ENCODE results near the gene TNRC6B.
"Not testable (repeated sequence)": the region's sequence is repeated elsewhere in the genome, so short reads cannot be mapped to it uniquely, and the experiment has no call there.

TNRC6B gene

DNA sequence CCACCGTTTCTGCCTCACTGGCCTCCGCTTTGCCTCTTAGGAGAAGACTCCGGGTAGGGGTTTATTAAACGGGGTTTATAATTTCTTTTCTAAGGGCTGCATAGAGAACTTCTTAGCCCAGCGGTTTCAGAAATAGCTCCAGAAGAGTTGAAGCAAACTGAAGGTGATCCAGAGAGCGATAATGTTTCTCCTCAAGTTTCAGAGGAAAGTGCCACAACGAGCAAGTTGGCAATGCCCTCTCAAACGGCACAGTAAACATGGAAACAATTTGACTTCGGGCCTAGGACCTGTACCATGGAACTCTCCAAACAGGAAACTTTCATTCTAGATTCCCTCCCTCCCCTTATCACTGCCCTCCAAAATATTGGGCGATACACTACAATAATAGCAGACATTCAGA is 169.6 kb downstream of the TNRC6B start:
- H3K4me1 Mint-ChIP-seq = peaks cover 36% of the 10 kb centered on the region
- H3K27me3 Mint-ChIP-seq = no peaks in the 10 kb centered on the region
- H3K9me3 Mint-ChIP-seq = no peaks in the 10 kb centered on the region
- H3K27ac Mint-ChIP-seq = peak overlapping the region; percentile 93
- peaks cover 5% of the 10 kb centered on the region for H3K36me3 Mint-ChIP-seq
- H3K4me3 Mint-ChIP-seq = peak overlapping the region; percentile 97

DNA sequence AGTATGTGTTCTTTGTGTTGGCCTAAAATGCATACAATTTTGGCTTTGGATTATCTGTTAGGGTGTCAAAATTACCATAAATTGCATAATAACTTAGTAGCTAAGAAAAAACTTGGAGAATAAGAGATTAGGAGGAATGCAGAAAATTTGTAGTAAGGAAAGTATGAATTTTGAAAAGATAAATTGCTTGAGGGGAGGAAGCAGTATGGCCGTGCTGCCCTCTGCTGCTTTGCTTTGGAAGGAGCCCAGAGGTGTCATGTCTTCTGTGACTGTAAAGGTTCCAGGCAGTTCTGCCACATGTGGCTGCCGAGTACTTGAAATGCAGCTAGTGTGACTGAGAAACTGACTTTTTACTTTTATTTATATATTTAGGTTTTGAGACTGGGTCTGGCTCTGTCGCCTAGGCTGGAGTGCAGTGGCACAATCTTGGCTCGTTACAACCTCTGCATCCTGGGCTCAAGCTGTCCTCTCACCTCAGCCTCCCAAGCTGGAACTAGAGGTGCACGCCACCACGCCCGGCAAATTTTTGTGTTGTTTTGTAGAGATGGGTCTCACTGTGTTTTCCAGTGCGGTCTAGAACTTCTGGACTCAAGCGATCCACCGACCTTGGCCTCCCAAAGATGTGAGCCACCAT is 170.4 kb downstream of the TNRC6B start:
- peak overlapping the region; percentile 97 for H3K4me3 Mint-ChIP-seq
- peaks cover 7% of the 10 kb centered on the region for H3K36me3 Mint-ChIP-seq
- peak overlapping the region; percentile 93 for H3K27ac Mint-ChIP-seq
- H3K9me3 Mint-ChIP-seq = no peaks in the 10 kb centered on the region
- peaks cover 31% of the 10 kb centered on the region for H3K4me1 Mint-ChIP-seq
- no peaks in the 10 kb centered on the region for H3K27me3 Mint-ChIP-seq

DNA sequence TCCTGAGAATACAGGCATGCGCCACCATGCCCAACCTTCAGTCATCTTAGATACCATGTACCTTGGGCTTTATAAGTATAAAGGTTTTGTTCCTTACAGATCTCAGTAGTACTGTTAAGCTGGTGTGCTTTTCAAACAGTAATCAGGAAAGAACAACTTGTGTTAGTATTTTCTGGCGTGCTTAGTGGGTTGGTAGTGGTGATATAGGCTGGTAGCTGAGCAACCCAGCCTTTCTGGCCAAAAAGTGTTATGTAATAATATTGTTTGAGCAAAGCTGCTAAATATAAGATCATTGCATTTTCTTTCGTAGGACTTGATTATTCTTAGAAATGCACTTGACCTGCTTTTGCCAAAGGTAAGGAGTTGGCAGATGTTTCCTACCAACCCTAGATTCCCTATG is 175.0 kb downstream of the TNRC6B start:
- peaks cover 7% of the 10 kb centered on the region for H3K36me3 Mint-ChIP-seq
- H3K4me1 Mint-ChIP-seq = peaks cover 21% of the 10 kb centered on the region
- H3K27me3 Mint-ChIP-seq = no peaks in the 10 kb centered on the region
- no peaks in the 10 kb centered on the region for H3K9me3 Mint-ChIP-seq
- H3K27ac Mint-ChIP-seq = no peak overlapping the region
- no peak overlapping the region for H3K4me3 Mint-ChIP-seq

DNA sequence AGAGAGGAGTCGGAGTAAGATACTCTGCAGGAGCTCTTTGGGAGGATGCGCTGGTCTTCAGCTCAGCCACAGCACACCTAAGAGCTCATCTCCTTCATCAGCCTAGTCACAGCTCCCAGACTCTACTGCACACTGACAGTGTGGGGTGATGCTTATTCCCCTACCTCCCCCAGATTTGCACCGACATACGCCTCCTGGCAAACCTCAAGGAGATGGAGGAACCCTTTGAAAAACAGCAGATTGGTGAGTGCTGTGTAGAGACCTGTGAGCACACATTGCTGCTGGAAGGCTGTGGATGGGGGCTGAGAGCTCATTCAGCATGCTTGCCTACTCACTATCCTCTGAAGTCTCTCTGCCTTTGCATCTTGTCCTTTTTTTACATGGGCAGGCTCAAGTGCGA is 183.4 kb downstream of the TNRC6B start:
- no peak overlapping the region for H3K4me3 Mint-ChIP-seq
- H3K4me1 Mint-ChIP-seq = peaks cover 6% of the 10 kb centered on the region
- H3K9me3 Mint-ChIP-seq = no peaks in the 10 kb centered on the region
- peaks cover 38% of the 10 kb centered on the region for H3K36me3 Mint-ChIP-seq
- H3K27me3 Mint-ChIP-seq = no peaks in the 10 kb centered on the region
- H3K27ac Mint-ChIP-seq = peak overlapping the region; percentile 55

DNA sequence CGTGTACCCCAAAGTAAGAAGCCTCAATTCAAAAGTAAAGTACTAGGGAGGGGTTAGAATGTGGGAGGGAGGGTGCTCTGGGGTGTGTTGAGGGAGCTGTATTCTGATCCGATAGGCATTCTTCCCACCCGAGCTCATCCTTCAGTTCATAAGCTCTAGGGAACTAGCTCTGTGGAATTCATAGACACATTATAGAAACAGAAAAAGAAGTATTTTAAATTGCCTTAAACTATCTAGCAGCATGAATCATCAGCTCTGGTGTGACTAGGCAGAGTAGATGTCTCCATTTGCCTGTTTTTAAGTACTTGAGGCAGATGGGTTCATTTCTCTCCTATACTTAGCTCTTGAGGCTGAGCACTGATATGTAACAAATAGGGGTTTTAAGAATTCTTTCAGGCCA is 185.3 kb downstream of the TNRC6B start:
- H3K27me3 Mint-ChIP-seq = no peaks in the 10 kb centered on the region
- peak overlapping the region; percentile 59 for H3K27ac Mint-ChIP-seq
- H3K9me3 Mint-ChIP-seq = no peaks in the 10 kb centered on the region
- H3K4me1 Mint-ChIP-seq = peaks cover 6% of the 10 kb centered on the region
- H3K4me3 Mint-ChIP-seq = no peak overlapping the region
- peaks cover 43% of the 10 kb centered on the region for H3K36me3 Mint-ChIP-seq

DNA sequence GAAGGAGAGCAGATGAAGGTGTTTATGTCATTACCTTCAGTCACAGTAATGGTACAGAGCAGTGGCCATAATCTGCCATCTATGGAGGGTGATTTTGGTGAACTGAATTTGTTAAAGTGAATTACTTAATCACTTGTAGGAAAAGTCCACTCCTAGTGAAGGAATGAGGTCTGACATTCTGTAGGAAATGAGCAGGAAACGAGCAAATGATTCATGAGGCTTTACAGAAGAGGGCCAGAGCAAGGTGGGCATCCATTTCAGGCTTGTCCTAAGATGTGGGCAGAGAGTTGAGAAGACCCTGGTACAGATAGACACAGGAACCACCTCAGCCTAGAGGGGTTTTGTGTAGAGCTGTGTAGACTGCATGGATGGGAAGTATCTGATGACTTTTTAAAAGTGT is 186.7 kb downstream of the TNRC6B start:
- no peak overlapping the region for H3K4me3 Mint-ChIP-seq
- H3K27me3 Mint-ChIP-seq = no peaks in the 10 kb centered on the region
- H3K9me3 Mint-ChIP-seq = no peaks in the 10 kb centered on the region

DNA sequence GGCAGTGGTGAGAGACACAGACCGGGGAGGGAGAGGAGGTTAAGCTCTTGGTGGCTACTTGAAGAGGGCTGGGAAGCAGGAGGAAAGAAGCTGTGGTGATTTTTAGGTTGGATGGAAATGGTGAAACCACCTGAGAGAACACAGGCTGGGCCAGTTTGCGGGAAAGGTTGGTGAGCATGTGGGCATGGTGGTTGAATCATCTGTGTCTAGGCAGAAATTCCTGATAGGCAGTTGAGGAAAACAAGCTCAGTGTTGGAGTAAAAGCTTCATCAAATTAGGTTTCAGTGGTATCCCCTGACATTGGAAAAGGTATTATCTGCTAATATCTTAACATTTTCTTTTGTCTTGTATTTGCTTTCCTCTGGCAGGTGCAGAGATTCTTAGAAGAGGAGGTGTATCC is 188.3 kb downstream of the TNRC6B start:
- Mint-ChIP-seq H3K9me3 (no peaks in the 10 kb centered on the region), H3K27me3 (no peaks in the 10 kb centered on the region), H3K4me3 (no peak overlapping the region), H3K4me1 (peaks cover 9% of the 10 kb centered on the region), H3K36me3 (peaks cover 32% of the 10 kb centered on the region), H3K27ac (peak overlapping the region; percentile 25)

More for the DNA sequence above, 186.7 kb downstream of the TNRC6B start:
- H3K36me3 Mint-ChIP-seq = peaks cover 36% of the 10 kb centered on the region
- peak overlapping the region; percentile 7 for H3K27ac Mint-ChIP-seq
- H3K4me1 Mint-ChIP-seq = peaks cover 6% of the 10 kb centered on the region

DNA sequence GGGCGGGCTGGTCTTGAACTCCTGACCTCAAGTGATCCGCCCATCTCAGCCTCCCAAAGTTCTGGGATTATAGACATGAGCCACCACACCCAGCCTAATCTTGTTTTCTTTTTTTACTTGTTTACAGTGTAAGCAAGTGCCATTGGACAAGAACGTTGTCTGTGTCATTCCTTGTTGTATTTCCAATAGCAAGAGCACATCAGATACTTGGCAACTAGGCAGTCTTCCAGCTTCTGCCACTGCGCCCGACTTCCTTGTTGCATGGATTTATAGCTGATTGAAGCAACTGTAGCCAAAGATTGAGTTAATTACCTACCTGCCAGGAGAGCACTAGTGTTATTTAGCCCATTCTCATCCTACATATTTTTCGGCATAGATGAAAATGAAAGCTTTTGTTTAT is 189.6 kb downstream of the TNRC6B start:
- H3K9me3 Mint-ChIP-seq = no peaks in the 10 kb centered on the region
- H3K27ac Mint-ChIP-seq = peak overlapping the region; percentile 63
- H3K4me1 Mint-ChIP-seq = peaks cover 16% of the 10 kb centered on the region
- no peak overlapping the region for H3K4me3 Mint-ChIP-seq
- peaks cover 24% of the 10 kb centered on the region for H3K36me3 Mint-ChIP-seq
- H3K27me3 Mint-ChIP-seq = no peaks in the 10 kb centered on the region

DNA sequence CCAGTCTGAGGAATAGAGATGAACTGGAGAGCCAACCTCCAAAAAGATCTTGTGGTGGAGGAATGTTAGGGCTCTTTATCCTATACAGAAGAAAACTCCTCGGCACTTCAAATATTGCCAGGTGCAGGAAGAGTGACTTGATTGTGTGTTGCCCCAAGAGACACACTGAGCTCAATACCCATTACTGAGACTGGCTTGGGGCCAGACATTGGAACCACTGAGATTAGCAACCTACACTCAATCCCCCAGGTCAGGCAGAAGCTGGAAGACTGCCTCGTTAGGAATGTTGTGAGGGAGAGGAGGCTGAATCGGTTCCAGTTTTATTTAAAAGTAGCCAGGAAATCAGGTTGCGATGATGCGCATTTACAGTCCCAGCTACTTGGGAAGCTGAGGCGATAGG is 190.3 kb downstream of the TNRC6B start:
- peaks cover 20% of the 10 kb centered on the region for H3K36me3 Mint-ChIP-seq
- no peaks in the 10 kb centered on the region for H3K9me3 Mint-ChIP-seq
- H3K4me3 Mint-ChIP-seq = no peak overlapping the region
- H3K27me3 Mint-ChIP-seq = no peaks in the 10 kb centered on the region
- H3K4me1 Mint-ChIP-seq = peaks cover 18% of the 10 kb centered on the region
- no peak overlapping the region for H3K27ac Mint-ChIP-seq

DNA sequence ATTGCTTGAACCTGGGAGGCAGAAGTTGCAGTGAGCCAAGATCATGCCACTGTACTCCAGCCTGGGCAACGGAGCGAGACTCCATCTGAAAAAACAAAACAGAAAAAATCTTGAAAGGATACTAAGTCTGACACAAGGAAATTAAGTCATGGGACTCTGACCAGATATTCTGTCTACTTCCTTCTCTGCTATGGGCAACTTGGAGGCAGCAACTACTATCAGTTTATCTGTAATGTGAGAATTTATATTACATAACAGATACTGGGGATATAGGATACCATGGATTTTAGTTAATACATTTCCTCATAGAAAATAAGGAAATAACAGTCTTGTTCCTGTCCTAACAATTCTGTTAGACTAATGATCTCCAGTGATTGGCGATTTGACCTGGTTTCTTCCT is 191.1 kb downstream of the TNRC6B start:
- Mint-ChIP-seq H3K4me1 (peaks cover 22% of the 10 kb centered on the region), H3K27ac (no peak overlapping the region), H3K36me3 (peaks cover 24% of the 10 kb centered on the region), H3K9me3 (no peaks in the 10 kb centered on the region), H3K27me3 (no peaks in the 10 kb centered on the region), H3K4me3 (no peak overlapping the region)

DNA sequence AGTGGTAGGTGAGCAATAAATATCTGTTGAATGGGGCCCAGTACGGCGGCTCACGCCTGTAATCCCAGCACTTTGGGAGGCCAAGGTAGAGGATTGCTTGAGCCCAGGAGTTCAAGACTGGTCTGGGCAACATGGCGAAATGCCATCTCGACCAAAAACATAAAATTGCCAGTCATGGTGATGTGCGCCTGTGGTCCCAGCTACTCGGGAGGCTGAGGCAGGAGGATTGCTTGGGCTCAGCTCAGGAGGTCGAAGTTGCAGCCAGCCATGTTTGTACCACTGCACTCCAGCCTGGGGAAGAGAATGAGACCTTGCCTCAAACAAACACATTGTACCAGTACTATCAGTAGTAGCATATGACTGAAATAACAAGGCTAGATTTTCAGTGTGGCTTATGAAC is 196.8 kb downstream of the TNRC6B start:
- peaks cover 5% of the 10 kb centered on the region for H3K36me3 Mint-ChIP-seq
- H3K27me3 Mint-ChIP-seq = no peaks in the 10 kb centered on the region
- H3K4me1 Mint-ChIP-seq = peaks cover 51% of the 10 kb centered on the region
- no peak overlapping the region for H3K4me3 Mint-ChIP-seq
- H3K9me3 Mint-ChIP-seq = no peaks in the 10 kb centered on the region
- no peak overlapping the region for H3K27ac Mint-ChIP-seq

DNA sequence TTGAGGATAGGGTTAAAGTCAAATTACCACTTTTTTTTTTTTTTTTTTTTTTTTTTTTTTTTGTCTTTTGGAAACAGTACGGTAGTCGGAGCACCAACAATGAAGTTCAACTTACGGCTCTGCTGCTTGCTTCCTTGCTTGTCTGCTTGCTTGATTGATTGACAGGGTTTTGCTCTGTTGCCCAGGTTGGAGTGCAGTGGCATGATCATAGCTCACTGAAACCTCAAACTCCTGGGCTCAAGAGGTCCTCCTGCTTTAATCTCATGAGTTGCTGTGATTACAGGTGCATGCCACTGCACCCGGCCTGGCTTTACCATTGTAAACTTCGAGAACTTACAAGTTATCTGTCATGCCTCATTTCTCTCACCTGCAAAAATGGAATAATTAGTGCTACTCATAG is 198.4 kb downstream of the TNRC6B start:
- no peak overlapping the region for H3K4me3 Mint-ChIP-seq
- no peaks in the 10 kb centered on the region for H3K9me3 Mint-ChIP-seq
- peaks cover 5% of the 10 kb centered on the region for H3K36me3 Mint-ChIP-seq
- no peak overlapping the region for H3K27ac Mint-ChIP-seq
- no peaks in the 10 kb centered on the region for H3K27me3 Mint-ChIP-seq
- H3K4me1 Mint-ChIP-seq = peaks cover 49% of the 10 kb centered on the region

DNA sequence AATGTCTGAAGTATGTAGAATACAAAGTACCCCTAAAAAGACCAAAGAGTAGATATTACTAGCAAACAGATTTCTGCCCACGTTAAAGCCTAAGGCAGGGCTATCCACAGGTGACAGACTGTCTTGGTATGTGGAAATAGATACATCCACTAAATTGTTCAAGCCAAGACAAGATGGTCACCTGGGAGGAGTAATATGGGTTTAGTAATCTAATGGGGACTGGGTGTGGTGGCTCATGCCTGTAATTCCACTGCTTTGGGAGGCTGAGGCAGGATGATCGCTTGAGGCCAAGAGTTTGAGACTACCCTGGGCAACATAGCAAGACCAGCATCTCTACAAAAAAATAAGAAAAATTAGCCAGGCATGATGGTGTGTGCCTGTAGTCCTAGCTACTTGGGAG is 200.2 kb downstream of the TNRC6B start:
- no peaks in the 10 kb centered on the region for H3K9me3 Mint-ChIP-seq
- H3K36me3 Mint-ChIP-seq = peaks cover 4% of the 10 kb centered on the region

DNA sequence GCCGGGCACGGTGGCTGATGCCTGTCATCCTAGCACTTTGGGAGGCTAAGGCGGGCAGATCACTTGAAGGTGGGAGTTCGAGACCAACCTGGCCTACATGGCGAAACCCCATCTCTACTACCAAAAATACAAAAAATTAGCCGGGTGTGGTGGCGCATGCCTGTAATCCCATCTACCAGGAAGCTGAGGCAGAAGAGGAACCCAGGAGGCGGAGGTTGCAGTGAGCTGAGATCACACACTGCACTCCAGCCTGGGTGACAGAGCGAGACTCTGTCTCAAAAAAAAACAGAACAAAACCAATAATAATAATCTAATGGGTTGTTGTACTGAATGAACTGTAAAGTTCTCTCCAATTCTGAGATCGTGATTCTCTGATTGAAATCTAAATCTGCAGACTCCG is 200.7 kb downstream of the TNRC6B start:
- H3K27me3 Mint-ChIP-seq, H3K36me3 Mint-ChIP-seq, H3K27ac Mint-ChIP-seq, H3K4me3 Mint-ChIP-seq, H3K9me3 Mint-ChIP-seq: not testable (repeated sequence)
- H3K4me1 Mint-ChIP-seq = peaks cover 47% of the 10 kb centered on the region

More for the DNA sequence above, 200.2 kb downstream of the TNRC6B start:
- H3K4me3 Mint-ChIP-seq = no peak overlapping the region
- no peak overlapping the region for H3K27ac Mint-ChIP-seq
- H3K4me1 Mint-ChIP-seq = peaks cover 47% of the 10 kb centered on the region
- H3K27me3 Mint-ChIP-seq = no peaks in the 10 kb centered on the region

DNA sequence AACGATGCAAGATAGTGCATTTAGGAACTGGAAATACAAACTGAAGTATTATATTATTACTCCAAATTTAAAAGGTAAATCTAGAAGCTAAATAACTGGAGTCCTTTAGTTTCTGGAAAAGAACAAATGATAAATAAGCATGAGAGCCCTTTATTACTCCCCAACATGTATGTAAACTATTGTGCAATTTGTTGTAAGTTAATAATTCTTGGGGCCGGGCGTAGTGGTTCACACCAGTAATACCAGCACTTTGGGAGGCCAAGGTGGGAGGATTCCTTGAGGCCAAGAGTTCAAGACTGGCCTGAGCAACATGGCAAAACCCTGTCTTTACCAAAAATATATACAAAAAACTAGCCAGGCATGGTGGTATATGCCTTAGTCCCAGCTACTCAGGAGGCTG is 203.7 kb downstream of the TNRC6B start:
- Mint-ChIP-seq H3K27me3 (no peaks in the 10 kb centered on the region), H3K4me1 (peaks cover 54% of the 10 kb centered on the region), H3K36me3 (peaks cover 3% of the 10 kb centered on the region), H3K27ac (no peak overlapping the region), H3K4me3 (no peak overlapping the region), H3K9me3 (no peaks in the 10 kb centered on the region)

DNA sequence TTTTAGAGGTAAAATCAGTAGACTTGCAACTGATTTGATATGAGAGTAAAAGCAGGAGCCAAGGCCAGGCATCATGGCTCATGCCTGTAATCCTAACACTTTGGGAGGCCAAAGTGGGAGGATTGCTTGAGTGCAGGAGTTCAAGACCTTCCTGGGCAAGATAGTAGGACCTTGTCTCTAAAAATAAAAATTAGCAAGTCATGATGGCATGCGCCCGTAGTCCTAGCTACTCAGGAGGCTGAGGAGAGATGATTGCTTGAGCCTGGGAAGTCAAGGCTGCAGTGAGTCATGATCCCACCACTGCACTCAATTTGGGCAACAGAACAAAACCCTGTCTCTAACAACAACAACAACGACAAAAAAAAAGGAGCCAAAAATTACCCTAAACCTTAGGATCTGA is 206.2 kb downstream of the TNRC6B start:
- Mint-ChIP-seq H3K36me3 (peaks cover 10% of the 10 kb centered on the region), H3K27ac (peak overlapping the region; percentile 95), H3K4me3 (no peak overlapping the region), H3K4me1 (peaks cover 72% of the 10 kb centered on the region), H3K27me3 (no peaks in the 10 kb centered on the region), H3K9me3 (no peaks in the 10 kb centered on the region)

All from activated naive CD4-positive, alpha-beta T cell treated with anti-CD3 and anti-CD28 coated beads, Interleukin-2, amount 50 U/mL, for 24 hours (primary cell).